Lung microvascular endothelial cell (primary cell): Measurements from ENCODE around the gene PICALM. TPM values are rescaled to one million over a fixed set of nuclear protein-coding genes. Genes with fewer than 3 reads are reported as not detected.

ENCODE experiments used
- DNase-seq, 2 donors: peaks; one replicate each; pipeline versions ENCODE4 v3.0.0 to v3.0.0-alpha.2; 2010; ENCODE audit warnings: low read depth in 2 of 2
- total RNA-seq: library from RNA; depleted of rRNA; stranded (reverse); fragments of >200 nt; gene quantifications from 2 replicates; pipeline ENCODE4 v1.2.1, GENCODE V29; 2014

Gene PICALM
- total RNA-seq, 1 donor from 2014 or later, result 173 TPM

DNA sequence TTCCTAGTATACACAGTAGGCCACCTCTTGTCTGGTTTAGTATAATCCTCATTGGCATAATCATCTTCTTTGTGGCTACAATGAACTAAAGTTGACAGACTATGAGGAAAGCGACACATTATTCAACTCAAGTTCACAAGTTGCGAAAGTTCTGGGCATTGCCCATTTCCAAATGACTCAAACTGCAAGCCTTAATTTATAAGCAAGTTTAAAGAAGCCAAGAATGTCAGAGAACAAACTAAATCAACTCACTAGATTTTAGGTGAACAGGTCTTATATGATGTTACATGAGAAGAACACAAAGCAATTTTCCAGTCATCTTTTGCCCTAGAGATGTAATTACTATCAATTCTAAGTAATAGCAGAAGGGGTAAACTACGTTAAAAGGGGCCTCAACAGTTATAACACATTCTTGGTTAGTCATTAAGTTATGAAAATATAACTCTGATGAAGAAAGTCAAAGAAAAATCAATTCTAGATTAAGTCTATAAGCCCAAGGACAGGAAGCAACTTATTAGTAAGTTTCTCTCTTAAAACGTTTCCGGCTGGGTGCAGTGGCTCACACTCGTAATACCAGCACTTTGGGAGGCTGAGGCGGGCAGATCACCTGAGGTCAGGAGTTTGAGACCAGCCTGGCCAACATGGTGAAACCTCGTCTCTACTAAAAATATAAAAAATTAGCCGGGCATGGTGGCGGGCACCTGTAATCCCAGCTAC lies 21.5 kb downstream of the PICALM start:
- no peak for DNase-seq

- DNase-seq, result no peak
Observed at GRCh38 chr11:86046116-86046515, 22.8 kb downstream of the PICALM start.

DNA sequence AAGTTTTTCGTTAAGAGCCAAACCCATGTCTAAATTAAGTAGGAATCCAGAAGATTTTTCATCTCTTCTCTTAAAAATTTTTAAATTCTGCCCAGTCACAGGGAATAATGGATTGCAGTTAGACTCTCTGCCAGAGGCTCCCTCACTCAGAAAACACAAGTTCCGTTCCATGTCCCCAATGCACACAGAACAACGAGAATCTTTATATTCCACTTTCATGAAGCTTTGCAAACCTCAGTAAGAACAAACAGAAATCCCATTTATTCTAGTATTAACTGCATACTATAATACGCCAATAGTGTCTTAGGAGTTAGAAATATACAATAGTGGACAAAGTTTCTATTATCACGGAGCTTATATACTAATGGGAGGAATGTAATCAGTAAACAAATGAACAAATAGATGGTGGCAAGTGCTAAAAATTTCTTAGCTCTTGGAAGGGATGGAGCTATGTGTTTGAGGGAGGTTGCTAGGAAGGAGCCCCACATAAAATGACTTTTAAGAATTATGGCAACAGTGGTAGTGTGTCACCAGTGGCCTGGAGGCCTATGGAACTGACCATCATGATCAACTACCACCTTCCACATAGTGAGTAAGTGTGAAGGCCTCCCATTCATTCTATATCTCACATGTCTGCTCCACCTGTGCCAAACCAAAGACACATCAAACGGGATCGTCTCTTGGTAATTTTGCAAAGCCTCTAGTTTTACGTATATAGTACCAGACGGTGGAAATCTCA lies 24.9 kb downstream of the PICALM start:
- no peak for DNase-seq

DNA sequence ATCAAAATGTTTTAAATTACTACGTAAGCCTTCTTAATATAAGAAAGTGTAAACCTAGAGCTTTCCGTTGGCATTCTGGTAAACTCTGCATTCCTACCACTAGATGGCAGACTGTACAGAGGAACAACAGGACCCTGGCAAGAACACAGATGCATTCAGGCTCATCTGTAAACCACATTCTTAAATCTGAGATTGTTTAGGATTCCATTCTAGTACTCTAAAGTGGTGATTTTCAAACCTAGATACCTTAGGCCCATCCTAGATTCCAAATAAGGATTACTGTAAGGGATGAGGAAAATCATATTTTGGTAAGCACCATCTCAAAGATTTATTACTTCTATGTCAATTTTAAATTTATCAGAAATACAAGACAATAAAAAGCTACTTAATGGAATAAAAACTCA lies 26.9 kb downstream of the PICALM start:
- peak; percentile 87 to 91 for DNase-seq

- no peak for DNase-seq
Observed at GRCh38 chr11:86040919-86041850, 27.7 kb downstream of the PICALM start.

GRCh38 chr11:86039094-86039493 lies 29.8 kb downstream of the PICALM start:
- DNase-seq, result no peak

GRCh38 chr11:86037743-86038142 lies 31.1 kb downstream of the PICALM start:
- no peak for DNase-seq

GRCh38 chr11:86035920-86036319 lies 33.0 kb downstream of the PICALM start:
- DNase-seq, result no peak

GRCh38 chr11:86035164-86035563 lies 33.7 kb downstream of the PICALM start:
- DNase-seq, result no peak

DNA sequence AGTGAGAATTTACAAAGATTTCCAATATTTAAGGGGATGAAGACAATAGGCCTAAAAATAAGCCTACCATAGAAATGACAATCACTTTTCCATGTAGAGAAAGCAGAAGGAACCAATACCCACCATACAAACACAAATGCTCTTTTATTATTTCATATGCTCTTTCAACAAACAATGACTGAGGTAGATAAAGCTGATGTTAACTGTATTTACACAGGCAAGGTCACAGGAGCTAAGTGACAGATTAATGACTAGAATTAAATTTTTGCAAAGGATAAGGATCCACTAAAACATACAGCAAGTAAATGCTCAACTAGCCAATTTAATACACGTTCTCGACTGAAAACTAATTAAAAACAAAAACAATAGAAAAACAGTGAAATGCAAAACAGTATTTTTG lies 34.2 kb downstream of the PICALM start:
- DNase-seq, result peak in 1 of 2 donors; percentile 77

DNA sequence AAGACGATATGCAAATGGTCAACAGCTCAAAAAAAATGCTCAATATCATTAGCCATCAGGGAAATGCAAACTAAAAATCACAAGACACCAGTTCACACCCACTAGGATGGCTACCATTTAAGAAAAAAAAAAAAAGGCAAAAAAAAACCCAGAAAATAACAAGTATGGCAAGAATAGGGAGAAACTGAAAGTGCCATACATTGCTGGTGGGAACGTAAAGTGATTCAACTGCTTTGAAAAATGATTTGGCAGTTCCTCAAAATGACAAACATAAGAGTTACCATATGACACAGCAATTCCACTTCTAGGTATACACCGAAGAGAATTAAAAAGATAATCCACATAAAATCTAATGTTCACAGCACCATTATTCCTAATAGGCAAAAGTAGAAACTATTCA lies 47.5 kb downstream of the PICALM start:
- DNase-seq, result no peak

- no peak for DNase-seq
Observed at GRCh38 chr11:86018249-86018648, 50.6 kb downstream of the PICALM start.

DNA sequence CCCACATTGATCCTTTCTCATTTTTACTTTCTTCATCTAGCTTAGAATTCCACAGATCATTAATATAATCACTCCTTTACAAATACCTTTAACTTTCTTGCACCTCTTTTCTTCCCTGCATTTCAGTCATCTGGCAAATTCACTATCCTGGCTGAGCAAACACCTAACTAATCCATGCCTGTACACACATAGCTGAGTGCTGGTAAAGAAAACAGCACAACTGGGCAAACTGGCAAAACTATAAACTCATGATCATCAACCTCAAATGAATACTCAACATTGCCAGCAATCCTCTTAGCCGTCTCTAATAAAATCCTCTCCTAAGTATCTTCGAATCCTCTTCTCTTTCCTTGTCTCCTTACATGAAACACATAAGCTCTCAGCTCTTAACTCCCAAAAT lies 52.4 kb downstream of the PICALM start:
- DNase-seq, result no peak

- no peak for DNase-seq
Observed at GRCh38 chr11:86015699-86016098, 53.2 kb downstream of the PICALM start.

GRCh38 chr11:86014221-86014620 lies 54.7 kb downstream of the PICALM start:
- no peak for DNase-seq

GRCh38 chr11:86013713-86014112 lies 55.2 kb downstream of the PICALM start:
- peak in 1 of 2 donors; percentile 37 for DNase-seq

DNA sequence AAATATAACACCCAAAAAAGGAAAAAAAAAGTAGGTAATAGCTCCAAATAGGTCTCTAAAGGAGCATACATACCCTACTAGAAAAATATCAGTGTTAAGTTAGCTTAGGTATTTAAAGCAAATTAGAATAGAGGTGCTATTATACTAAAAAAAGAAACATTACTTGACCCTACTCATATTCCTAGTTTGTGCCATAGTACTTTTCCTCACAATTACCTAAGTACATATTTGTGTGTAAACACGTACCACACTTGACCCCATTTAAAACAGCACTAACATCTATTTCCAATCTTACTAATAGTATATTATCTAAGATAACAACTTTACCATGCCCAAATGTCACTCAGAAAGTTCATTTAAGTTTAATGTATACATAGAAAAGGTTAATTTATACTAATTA lies 57.7 kb downstream of the PICALM start:
- no peak for DNase-seq

DNA sequence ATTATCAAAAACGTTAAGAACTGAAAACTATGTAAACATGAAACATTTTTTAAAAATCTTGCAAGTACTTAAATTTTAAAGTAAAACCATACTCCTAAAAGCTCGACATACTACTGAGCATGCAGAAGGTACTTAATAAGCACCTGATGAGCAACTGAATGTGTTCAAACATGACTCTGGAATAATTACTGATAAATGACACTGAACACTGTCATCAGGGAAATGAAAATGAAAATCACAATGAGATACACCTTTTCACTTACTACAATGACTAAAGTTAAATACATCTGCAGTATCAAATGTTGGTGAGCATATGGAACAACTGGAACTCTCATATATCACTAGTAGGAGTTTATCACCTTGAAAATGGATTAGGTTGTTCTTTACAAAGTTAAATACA lies 65.2 kb downstream of the PICALM start:
- DNase-seq, result no peak

GRCh38 chr11:86002431-86002830 lies 66.5 kb downstream of the PICALM start:
- no peak for DNase-seq

DNA sequence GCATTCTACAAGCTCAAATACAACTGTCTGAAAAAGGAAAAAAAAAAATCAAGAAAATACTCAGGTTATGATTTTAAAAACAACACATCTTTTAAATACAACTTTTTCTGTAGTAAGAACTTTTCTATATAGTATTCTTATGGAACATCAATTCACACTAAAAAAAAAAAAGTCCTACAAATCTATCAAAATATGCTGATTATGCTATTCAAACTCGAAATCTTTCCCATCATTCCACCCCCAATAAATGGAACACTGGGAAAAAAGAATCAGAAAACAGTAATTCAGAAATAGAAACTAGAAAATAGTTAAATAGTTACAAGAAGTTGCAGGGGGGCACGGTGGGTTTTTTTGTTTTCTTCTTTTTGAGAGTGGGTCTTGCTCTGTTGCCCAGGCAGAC lies 77.4 kb downstream of the PICALM start:
- no peak for DNase-seq

GRCh38 chr11:85989746-85990145 lies 79.1 kb downstream of the PICALM start:
- no peak for DNase-seq

DNA sequence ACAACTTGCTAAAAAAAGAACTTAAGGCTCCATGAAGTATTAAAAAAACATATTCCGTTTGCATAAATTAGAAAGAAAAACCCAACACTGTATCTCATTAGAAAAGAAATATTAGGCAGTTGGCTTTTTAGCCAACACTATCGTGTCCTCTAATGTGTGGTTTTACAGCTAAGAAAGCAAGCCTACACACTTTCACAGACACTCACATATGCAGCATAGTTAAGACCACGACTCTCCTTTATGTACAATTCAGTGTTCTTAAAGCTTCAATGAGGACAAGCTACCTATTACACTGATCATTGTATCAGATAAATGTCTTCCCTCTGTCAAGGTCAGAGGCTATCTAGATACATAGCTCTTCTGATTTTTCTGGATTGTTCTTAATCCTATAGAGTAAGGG lies 80.1 kb downstream of the PICALM start:
- DNase-seq, result no peak
